NCI-H2029 treated with DMSO at 0.1 percent for 48 hours (cell line): ENCODE measurements around the gene HLA-C.
A peak's percentile ranks its signal among the peaks of the same experiment; 100 is the strongest.
"Not testable (repeated sequence)": the region's sequence is repeated elsewhere in the genome, so short reads cannot be mapped to it uniquely, and the experiment has no call there.

Experiments used
- DNase-seq: peaks from one replicate; lab custom pipeline; 2025; lab: John Stamatoyannopoulos, UW

The HLA-C gene

GRCh38 chr6:31271641-31272357 is at the start of gene HLA-C:
Gene HLA-C, minus strand, starts transcription at chr6:31272092. Its CDS starts 21 bp downstream, at chr6:31272071.
- peak; percentile 79 for DNase-seq

- DNase-seq: no peak
Observed at GRCh38 chr6:31321005-31321707, 49.3 kb upstream of the HLA-C start.

- DNase-seq: no peak
Observed at GRCh38 chr6:31317036-31317435, 45.1 kb upstream of the HLA-C start.

- no peak for DNase-seq
Observed at GRCh38 chr6:31309641-31310040, 37.7 kb upstream of the HLA-C start.

- DNase-seq: no peak
Observed at GRCh38 chr6:31308845-31309175, 36.9 kb upstream of the HLA-C start.

- peak; percentile 22 for DNase-seq
Observed at GRCh38 chr6:31308050-31308844, 36.4 kb upstream of the HLA-C start.

- no peak for DNase-seq
Observed at GRCh38 chr6:31307669-31308049, 35.8 kb upstream of the HLA-C start.

GRCh38 chr6:31305703-31306219 is 33.9 kb upstream of the HLA-C start:
- DNase-seq: no peak

GRCh38 chr6:31304683-31305082 is 32.8 kb upstream of the HLA-C start:
- DNase-seq: no peak

- DNase-seq: no peak
Observed at GRCh38 chr6:31300797-31301196, 28.9 kb upstream of the HLA-C start.

- no peak for DNase-seq
Observed at GRCh38 chr6:31299947-31300346, 28.1 kb upstream of the HLA-C start.

- DNase-seq: no peak
Observed at GRCh38 chr6:31299511-31299910, 27.6 kb upstream of the HLA-C start.

GRCh38 chr6:31294056-31294455 is 22.2 kb upstream of the HLA-C start:
- DNase-seq: no peak

- DNase-seq: no peak
Observed at GRCh38 chr6:31293343-31293742, 21.5 kb upstream of the HLA-C start.

- no peak for DNase-seq
Observed at GRCh38 chr6:31289788-31290187, 17.9 kb upstream of the HLA-C start.

GRCh38 chr6:31287619-31288018 is 15.7 kb upstream of the HLA-C start:
- no peak for DNase-seq

GRCh38 chr6:31285982-31286381 is 14.1 kb upstream of the HLA-C start:
- DNase-seq: no peak

- no peak for DNase-seq
Observed at GRCh38 chr6:31285486-31285885, 13.6 kb upstream of the HLA-C start.

GRCh38 chr6:31279647-31280046 is 7.8 kb upstream of the HLA-C start:
- DNase-seq: not testable (repeated sequence)

- no peak for DNase-seq
Observed at GRCh38 chr6:31272836-31273626, 1.1 kb upstream of the HLA-C start.

GRCh38 chr6:31272436-31272835 is 544 bp upstream of the HLA-C start:
- DNase-seq: no peak
